LNCAP (cell line): ENCODE data around the gene USP53.

Source experiments
- TF ChIP-seq, protein P1 (sequence below): fragments of 450-650 bp; IDR thresholded peaks from 2 replicates; pipeline ENCODE4 v1.5.1; 2017; ENCODE audit warnings: mild to moderate bottlenecking

USP53 gene

DNA sequence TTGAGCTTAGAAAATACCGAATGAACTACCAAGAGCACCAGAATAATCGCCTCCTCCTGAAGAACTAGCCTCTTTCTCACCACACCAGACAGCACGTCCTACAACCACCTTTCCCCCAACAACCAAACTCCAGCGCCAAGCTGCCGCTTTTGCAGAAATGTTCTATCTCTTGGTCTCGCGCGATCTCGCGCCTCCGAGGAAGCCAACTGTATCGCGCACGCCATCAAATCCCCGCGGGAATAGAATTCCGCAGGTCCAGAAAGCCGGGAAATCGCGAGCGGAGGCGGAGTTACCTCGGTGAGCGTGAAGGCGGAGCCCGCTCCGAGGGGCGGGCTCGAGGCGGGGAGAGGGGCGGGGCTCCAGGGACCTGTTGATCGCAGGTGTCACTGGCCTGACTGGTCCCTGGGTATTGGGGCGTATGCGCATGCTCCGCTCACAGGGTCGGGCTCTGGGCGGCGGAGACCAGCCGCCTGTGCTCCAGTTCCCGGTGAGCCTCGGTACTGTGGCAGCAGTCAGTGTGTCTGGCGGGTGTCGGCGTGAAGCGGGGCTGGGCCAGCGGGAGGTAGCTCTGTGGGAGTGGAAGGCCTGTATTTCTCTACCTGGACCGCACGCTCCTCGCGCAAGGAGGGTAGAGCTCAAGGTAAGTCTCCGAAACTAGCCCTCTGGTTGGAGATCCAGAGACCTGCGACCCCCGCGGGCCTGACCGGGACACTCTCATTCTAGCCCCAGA, at the start of gene USP53:
Gene USP53, plus strand, starts transcription at position 480 of the 730 bp plus-strand sequence. CDS start 27,047 bp downstream, outside the sequence.
- TF ChIP-seq, protein P1, sequence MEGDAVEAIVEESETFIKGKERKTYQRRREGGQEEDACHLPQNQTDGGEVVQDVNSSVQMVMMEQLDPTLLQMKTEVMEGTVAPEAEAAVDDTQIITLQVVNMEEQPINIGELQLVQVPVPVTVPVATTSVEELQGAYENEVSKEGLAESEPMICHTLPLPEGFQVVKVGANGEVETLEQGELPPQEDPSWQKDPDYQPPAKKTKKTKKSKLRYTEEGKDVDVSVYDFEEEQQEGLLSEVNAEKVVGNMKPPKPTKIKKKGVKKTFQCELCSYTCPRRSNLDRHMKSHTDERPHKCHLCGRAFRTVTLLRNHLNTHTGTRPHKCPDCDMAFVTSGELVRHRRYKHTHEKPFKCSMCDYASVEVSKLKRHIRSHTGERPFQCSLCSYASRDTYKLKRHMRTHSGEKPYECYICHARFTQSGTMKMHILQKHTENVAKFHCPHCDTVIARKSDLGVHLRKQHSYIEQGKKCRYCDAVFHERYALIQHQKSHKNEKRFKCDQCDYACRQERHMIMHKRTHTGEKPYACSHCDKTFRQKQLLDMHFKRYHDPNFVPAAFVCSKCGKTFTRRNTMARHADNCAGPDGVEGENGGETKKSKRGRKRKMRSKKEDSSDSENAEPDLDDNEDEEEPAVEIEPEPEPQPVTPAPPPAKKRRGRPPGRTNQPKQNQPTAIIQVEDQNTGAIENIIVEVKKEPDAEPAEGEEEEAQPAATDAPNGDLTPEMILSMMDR = no peak

DNA sequence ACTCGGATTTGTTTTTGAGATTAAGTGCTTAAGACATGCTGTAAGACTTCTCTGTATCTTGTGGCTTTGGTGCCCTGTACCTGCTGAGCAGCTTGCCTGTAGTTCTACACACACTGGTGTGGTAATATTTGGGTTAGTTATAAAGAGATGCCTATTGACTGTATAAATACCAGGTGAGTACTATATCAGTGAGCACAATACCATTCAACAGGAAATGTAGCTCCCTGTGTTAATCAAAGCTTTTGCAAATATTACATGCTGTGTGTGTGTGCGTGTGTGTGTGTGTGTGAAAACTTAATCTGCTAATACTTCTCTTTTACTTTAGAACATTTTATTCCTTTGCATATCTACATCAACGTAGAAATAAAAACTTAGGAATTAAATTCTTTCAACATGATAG, 46.7 kb upstream of the USP53 start:
- TF ChIP-seq, protein P1 = no peak

DNA sequence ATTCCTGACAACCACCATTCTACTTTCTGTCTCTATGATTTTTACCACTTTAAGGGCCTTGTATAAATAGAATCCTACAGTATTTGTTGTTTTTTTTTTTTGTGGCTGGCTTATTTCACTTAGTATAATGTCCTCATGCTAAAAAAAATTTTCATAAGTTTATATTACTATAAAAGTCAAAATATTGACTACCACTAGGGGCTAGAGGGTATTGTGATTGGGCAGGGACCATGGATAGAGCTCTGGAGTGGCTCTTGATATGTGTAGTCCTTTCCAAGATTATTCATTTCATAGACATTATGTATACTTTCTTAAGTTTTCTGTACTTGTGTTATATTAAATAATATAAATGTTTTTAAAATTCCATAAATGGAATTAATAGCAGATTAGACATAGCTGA, 42.3 kb upstream of the USP53 start:
- TF ChIP-seq, protein P1 = no peak

DNA sequence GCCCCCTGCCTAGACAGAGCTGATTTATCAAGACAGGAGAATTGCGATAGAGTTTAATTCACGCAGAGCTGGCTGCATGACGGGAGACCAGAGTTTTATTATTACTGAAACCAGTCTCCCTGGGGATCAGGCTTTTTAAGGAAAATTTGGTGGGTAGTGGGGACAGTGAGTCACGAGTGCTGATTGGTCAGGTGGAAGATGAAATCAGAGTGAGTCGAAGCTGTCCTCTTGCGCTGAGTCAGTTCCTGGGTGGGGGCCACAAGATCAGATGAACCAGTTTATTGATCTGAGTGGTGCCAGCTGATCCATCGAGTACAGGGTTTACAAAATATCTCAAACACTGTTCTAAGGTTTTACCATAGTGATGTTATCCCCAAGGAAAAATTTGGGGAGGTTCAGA, 40.3 kb upstream of the USP53 start:
- TF ChIP-seq, protein P1 = no peak

DNA sequence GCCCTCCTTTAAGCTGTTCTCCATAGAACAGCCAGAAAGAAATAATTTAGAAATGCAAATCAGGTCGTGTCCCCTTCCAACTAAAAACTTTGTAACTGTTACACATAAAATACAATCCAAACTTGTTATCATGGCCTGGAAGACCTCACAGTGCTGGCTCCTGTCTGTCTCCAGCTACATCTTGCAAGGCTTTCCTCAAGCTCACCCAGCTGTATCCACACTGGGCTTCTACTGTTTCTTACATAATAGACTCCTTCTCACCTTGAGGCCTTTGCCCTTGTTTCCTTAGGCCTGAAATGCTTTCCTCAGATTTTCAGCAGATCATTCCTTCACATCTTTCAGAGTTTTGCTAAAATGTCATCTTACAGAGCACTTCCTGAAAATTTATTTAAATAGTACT, 33.5 kb upstream of the USP53 start:
- TF ChIP-seq, protein P1 = no peak

DNA sequence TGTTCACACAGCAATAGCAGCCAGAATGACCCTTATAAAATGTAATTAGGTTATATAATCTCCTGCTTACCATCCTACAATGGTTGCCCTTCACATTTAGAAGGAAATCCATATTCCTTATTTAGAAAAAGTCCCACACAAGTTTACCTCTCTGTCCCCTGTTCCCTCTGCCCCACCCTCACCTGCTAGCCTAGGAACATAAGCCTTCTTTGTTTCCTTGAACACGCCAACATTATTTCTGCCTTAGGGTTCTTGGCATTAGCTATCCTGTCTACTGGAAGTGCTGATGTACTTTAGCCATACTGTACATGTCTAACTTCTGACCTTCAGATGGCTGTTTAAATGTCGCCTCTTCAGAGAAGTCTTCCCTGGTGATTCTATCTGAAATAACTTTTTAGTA, 28.4 kb upstream of the USP53 start:
- TF ChIP-seq, protein P1 = no peak

DNA sequence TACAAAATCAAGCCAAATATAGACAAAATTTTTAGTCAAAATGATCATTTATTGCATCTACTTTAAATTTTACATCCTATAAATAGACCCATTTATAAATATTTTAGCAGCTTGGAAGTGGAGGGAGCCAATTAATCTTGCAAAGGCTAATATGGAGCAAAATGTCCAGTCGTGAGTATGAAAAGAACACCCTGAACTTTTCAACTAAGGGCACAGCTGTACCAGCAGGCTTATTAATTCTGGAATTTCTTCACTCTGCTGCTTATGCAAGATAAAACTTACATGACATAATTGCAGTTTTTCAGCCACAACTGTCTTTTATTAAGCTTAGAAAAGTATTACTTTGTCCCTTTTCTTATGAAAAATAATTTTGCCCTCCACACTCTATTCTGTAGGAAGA, 22.9 kb upstream of the USP53 start:
- TF ChIP-seq, protein P1 = no peak

DNA sequence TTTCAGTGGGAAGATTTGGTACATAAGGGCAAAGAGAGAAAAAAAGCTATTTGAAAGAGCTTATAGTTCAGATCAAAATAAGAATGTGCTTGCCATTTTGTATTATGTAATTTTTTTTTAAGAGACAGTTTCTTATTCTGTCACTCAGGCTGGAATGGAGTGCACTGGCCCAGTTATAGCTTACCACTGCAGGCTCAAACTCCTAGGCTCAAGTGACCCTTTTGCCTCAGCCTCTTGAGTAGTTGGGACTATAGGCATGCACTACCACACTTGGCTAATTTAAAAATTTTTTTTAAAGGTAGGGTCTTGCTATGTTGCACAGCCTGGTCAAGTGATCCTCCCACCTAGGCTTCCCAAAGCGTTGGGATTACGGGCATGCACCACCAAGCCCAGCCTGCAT, 22.2 kb upstream of the USP53 start:
- TF ChIP-seq, protein P1 = no peak
